ENCODE measurements around the gene STK39.

The STK39 gene

DNA sequence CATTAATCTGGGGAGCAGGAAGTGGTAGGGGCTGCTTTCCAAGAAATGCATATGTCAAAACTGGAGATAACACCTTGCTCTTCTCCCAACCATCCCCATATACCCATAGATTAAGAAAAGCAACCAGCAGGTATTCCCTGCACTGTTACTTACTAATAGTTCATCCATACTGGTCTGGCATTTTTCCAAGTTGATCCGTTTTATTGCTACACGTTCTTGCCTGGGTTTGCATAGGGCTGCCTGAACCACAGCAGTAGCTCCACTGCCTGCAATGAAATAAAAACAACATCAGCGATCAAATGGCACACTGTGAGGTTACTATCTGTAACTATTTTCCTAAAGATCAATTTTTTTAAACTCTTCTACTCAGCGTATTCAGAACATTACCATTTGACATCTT is 65.6 kb downstream of the STK39 start:
- H3K4me3 ChIP-seq (ENCODE audit: low read depth, low read length): no peak overlapping the region
- no peak for DNase-seq (ENCODE audit: low read depth)
- in situ Hi-C loops (cut with HindIII; ENCODE audit: low sequenced_read_pairs): no loop called here
- no peak for TF ChIP-seq CTCF (IDR thresholded peaks at IDR 0.05; ENCODE audit: low read depth, low read length, missing control alignments)

GRCh38 chr2:168180914-168181313 is 66.5 kb downstream of the STK39 start:
- in situ Hi-C loops (cut with HindIII; ENCODE audit: low sequenced_read_pairs): no loop called here
- DNase-seq (ENCODE audit: low read depth): no peak
- no peak overlapping the region for H3K4me3 ChIP-seq (ENCODE audit: low read depth, low read length)
- no peak for TF ChIP-seq CTCF (IDR thresholded peaks at IDR 0.05; ENCODE audit: low read depth, low read length, missing control alignments)

- in situ Hi-C loops (cut with HindIII; ENCODE audit: low sequenced_read_pairs): no loop called here
- TF ChIP-seq CTCF (IDR thresholded peaks at IDR 0.05; ENCODE audit: low read depth, low read length, missing control alignments): no peak
- no peak overlapping the region for H3K4me3 ChIP-seq (ENCODE audit: low read depth, low read length)
- DNase-seq (ENCODE audit: low read depth): no peak
Observed at GRCh38 chr2:168180483-168180882, 66.9 kb downstream of the STK39 start.

GRCh38 chr2:168179592-168179991 is 67.8 kb downstream of the STK39 start:
- H3K4me3 ChIP-seq (ENCODE audit: low read depth, low read length): no peak overlapping the region
- no peak for TF ChIP-seq CTCF (IDR thresholded peaks at IDR 0.05; ENCODE audit: low read depth, low read length, missing control alignments)
- DNase-seq (ENCODE audit: low read depth): no peak
- in situ Hi-C loops (cut with HindIII; ENCODE audit: low sequenced_read_pairs): no loop called here

DNA sequence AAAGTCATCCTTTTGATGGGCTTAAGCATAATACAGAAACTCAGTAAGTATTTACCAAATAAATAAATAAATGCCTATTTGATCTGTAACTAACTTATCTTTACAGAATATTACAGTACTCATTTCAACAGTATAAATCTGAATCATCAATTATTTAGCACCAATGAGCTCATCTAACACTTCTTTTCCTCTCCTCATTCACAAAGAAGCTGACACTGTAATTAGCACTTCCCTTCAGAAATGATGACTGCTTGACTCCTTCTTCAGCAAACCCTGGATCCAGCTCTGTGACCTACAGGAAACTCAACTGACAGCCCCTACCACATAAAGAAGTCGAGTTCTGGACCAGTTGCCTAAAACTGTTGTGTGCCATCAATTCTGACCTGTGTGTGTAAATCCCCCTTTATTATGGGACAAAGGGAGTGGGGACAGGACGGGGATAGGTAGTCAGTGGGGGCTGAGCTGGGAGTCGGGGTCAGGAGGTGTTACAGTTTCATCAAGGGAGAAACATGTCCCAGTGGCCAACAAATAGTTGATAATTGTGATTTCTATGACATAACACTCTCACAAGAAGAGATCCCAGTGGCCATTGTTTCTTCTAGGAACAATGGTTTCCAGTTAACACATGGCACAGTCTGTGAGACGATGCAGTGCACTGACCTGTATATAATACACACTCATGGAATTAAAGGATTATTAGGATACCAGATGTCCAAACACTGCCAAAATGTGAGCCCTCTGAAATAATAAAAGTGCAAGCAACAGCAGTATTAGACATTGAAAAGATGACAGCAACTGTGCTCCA is 68.7 kb downstream of the STK39 start:
- TF ChIP-seq CTCF (IDR thresholded peaks at IDR 0.05; ENCODE audit: low read depth, low read length, missing control alignments): no peak
- in situ Hi-C loops (cut with HindIII; ENCODE audit: low sequenced_read_pairs): no loop called here
- DNase-seq (ENCODE audit: low read depth): no peak
- no peak overlapping the region for H3K4me3 ChIP-seq (ENCODE audit: low read depth, low read length)

DNA sequence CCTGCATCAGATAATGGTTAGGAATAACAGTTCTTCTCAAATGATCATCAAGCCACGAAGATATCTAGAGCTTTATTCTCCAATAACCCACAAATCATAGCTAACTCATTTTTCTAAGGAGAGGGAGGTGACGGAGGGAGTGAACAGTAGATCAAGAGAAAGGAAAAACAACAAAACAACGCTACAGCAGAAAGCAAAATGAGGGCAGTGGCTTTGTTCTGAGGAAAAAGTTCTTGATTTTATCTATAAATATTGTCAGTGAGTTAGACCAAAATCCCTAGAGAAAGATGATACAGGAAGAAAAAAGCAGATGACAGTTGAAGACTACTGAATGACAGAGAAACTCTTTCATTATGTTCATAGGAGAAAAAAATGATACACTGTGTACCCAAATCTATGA is 71.0 kb downstream of the STK39 start:
- no peak overlapping the region for H3K4me3 ChIP-seq (ENCODE audit: low read depth, low read length)
- in situ Hi-C loops (cut with HindIII; ENCODE audit: low sequenced_read_pairs): no loop called here
- no peak for DNase-seq (ENCODE audit: low read depth)
- TF ChIP-seq CTCF (IDR thresholded peaks at IDR 0.05; ENCODE audit: low read depth, low read length, missing control alignments): no peak

Data from astrocyte of the cerebellum (primary cell).